Breast epithelium (tissue), 3 donors: Measurements from ENCODE around the gene CCP110.

Experiments
- POLR2A ChIP-seq: fragments of 450-650 bp; IDR thresholded peaks from one replicate; pipeline ENCODE4 v1.6.1; 2016; ENCODE audit warnings: antibody characterized with exemption, mild to moderate bottlenecking, moderate library complexity
- POLR2AphosphoS5 ChIP-seq, 3 donors: sonication (generic); formaldehyde crosslinking; IDR thresholded peaks; one replicate each; pipeline ENCODE4 v1.6.1; 2017; ENCODE audit warnings: antibody characterized with exemption in 3 of 3
- TF ChIP-seq, protein P1 (sequence below), 3 donors: fragments of 450-650 bp; IDR thresholded peaks; one replicate each; pipeline ENCODE4 v1.5.1; 2016 to 2017; ENCODE audit warnings: antibody characterized with exemption in 3 of 3, mild to moderate bottlenecking in 3 of 3, moderate library complexity in 3 of 3

DNA sequence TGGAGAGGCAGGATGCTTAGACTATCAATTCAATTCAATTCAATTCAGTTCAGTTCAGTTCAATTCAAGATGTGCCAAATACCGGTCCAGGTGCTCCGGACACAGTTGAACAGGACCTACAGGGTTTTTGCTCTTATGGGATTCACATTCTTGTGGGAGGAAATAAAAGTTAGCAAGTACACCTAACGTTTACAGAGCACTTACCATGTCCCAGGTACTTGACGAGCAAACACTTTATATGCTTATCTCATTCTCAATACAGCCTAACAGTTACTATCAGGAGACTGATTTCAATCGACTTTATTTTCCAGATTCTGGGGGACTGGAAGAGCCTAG lies 1.4 kb upstream of the CCP110 start:
- TF ChIP-seq POLR2A (no peak), POLR2AphosphoS5 (IDR thresholded peaks at IDR 0.05) (no peak)
- TF ChIP-seq, protein P1, sequence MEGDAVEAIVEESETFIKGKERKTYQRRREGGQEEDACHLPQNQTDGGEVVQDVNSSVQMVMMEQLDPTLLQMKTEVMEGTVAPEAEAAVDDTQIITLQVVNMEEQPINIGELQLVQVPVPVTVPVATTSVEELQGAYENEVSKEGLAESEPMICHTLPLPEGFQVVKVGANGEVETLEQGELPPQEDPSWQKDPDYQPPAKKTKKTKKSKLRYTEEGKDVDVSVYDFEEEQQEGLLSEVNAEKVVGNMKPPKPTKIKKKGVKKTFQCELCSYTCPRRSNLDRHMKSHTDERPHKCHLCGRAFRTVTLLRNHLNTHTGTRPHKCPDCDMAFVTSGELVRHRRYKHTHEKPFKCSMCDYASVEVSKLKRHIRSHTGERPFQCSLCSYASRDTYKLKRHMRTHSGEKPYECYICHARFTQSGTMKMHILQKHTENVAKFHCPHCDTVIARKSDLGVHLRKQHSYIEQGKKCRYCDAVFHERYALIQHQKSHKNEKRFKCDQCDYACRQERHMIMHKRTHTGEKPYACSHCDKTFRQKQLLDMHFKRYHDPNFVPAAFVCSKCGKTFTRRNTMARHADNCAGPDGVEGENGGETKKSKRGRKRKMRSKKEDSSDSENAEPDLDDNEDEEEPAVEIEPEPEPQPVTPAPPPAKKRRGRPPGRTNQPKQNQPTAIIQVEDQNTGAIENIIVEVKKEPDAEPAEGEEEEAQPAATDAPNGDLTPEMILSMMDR (IDR thresholded peaks at IDR 0.05): no peak
